OCI-LY7 (cell line): Measurements from ENCODE around the gene ZBTB26. TPM values are rescaled to one million over a fixed set of nuclear protein-coding genes. Genes with fewer than 3 reads are reported as not detected.

ENCODE experiments used
- Bru-seq: library from RNA; stranded (reverse); fragments of 400-500 nt; gene quantifications from one replicate; lab custom pipeline; 2021; lab: Mats Ljungman, UMichigan
- BruChase-seq, 2 experiments: library from RNA; stranded (reverse); fragments of 400-500 nt; gene quantifications; one replicate each; lab custom pipeline; 2021; lab: Mats Ljungman, UMichigan
- BruUV-seq: library from RNA; stranded (reverse); fragments of 400-500 nt; replicated peaks from 2 replicates; lab custom pipeline; 2021; lab: Mats Ljungman, UMichigan
- CTCF ChIA-PET: fragments of 300-600 bp; sonication (Branson Sonifier 250); formaldehyde crosslinking; loops from one replicate; lab custom pipeline; 2022; ENCODE audit warnings: antibody characterized with exemption; ENCODE audit not compliant: unreplicated experiment; lab: Charles Lee
- POLR2A ChIA-PET: fragments of 300-600 bp; sonication (Branson Sonifier 250); formaldehyde crosslinking; loops from one replicate; lab custom pipeline; 2022; ENCODE audit warnings: antibody characterized with exemption; lab: Charles Lee
- DNase-seq: peaks from one replicate; pipeline ENCODE4 v3.0.0-alpha.2; 2015; ENCODE audit warnings: low spot score
- H2AFZ ChIP-seq: fragments of 200-600 bp; sonication (generic), shearing (Covaris generic); 2 replicates; pipeline ENCODE4 v1.6.1; 2014; ENCODE audit warnings: mild to moderate bottlenecking, antibody characterized with exemption, low read length, moderate library complexity
- H3K27ac ChIP-seq: fragments of 200-600 bp; sonication (generic); 2 replicates; pipeline ENCODE4 v1.5.1; 2014; ENCODE audit warnings: mixed run types, low read depth, mild to moderate bottlenecking, moderate library complexity, low read length, inconsistent platforms; ENCODE audit not compliant: poor library complexity, severe bottlenecking
- H3K36me3 ChIP-seq: fragments of 200-600 bp; sonication (generic); 2 replicates; pipeline ENCODE4 v1.6.1; 2014; ENCODE audit warnings: mild to moderate bottlenecking, antibody characterized with exemption, low read length, moderate library complexity, mixed read lengths; ENCODE audit not compliant: insufficient read depth
- H3K4me1 ChIP-seq: fragments of 200-600 bp; sonication (generic); 2 replicates; pipeline ENCODE4 v1.5.1; 2014; ENCODE audit warnings: mild to moderate bottlenecking, low read length; ENCODE audit not compliant: insufficient read depth, poor library complexity, severe bottlenecking
- H3K4me2 ChIP-seq: fragments of 200-600 bp; sonication (generic); 2 replicates; pipeline ENCODE4 v1.6.1; 2014; ENCODE audit warnings: mild to moderate bottlenecking, low read length
- H3K4me3 ChIP-seq: fragments of 200-600 bp; sonication (generic); 2 replicates; pipeline ENCODE4 v1.5.1; 2014; ENCODE audit warnings: mild to moderate bottlenecking, low read depth, low read length; ENCODE audit not compliant: poor library complexity, severe bottlenecking
- H3K79me2 ChIP-seq: fragments of 200-600 bp; sonication (generic); 2 replicates; pipeline ENCODE4 v1.6.1; 2016; ENCODE audit warnings: low read depth, mild to moderate bottlenecking, low read length, moderate library complexity, mixed read lengths; ENCODE audit not compliant: insufficient read depth
- H3K9me2 ChIP-seq: fragments of 200-600 bp; sonication (generic); 2 replicates; pipeline ENCODE4 v1.6.1; 2016; ENCODE audit warnings: mild to moderate bottlenecking, low read length, mixed read lengths; ENCODE audit not compliant: insufficient read depth
- H3K9me3 ChIP-seq: fragments of 200-600 bp; sonication (generic); 2 replicates; pipeline ENCODE4 v1.6.1; 2014; ENCODE audit warnings: mild to moderate bottlenecking, mixed run types, low read length, mixed read lengths
- H4K20me1 ChIP-seq: fragments of 200-600 bp; sonication (generic); 2 replicates; pipeline ENCODE4 v1.6.1; 2014; ENCODE audit warnings: mild to moderate bottlenecking, antibody characterized with exemption, low read length, moderate library complexity, mixed read lengths; ENCODE audit not compliant: insufficient read depth
- CTCF ChIP-seq: fragments of 200-600 bp; sonication (generic); conservative IDR thresholded peaks from 2 replicates; pipeline ENCODE4 v1.5.1; 2014; ENCODE audit warnings: mild to moderate bottlenecking, antibody characterized with exemption, low read length, moderate library complexity, mixed read lengths
- EZH2phosphoT487 ChIP-seq: fragments of 200-600 bp; sonication (generic); IDR thresholded peaks from 2 replicates; pipeline ENCODE4 v1.6.1; 2018; ENCODE audit warnings: low read depth, borderline replicate concordance, mild to moderate bottlenecking, mixed run types, antibody characterized with exemption, low read length, moderate library complexity, mixed read lengths
- intact Hi-C: fragments of 100-400 bp; cut with micrococcal nuclease; formaldehyde crosslinking; loops from one replicate; pipeline ENCODE4 v1.10.0; 2022; ENCODE audit not compliant: unreplicated experiment
- long read RNA-seq: library from polyadenylated mRNA; stranded (forward); transcript quantifications from one replicate; pipeline ENCODE4 v2.0.0, GENCODE V29; 2022
- total RNA-seq, 2 experiments: library from RNA; depleted of rRNA in 1 of 2; stranded (reverse); fragments of >200 nt in 1 of 2; shearing (Covaris generic) in 1 of 2; gene quantifications; 2 replicates each; pipeline ENCODE4 v1.2.3, GENCODE V29; 2014 to 2022

Gene ZBTB26
- total RNA-seq (2014; rRNA removed; shearing (Covaris generic)), result 7.6 and 10.8 TPM in 2 replicates
- 14.2 and 15.6 TPM in 2 replicates for total RNA-seq (2022)
- percentile 80 among the genes with signal in this experiment for Bru-seq, nascent RNA
- BruChase-seq, experiment 1, labeled RNA remaining after a 6-hour chase, result percentile 70 among the genes with signal in this experiment
- BruChase-seq, experiment 2, labeled RNA remaining after a 2-hour chase, result percentile 88 among the genes with signal in this experiment
- long read RNA-seq, full-length matches to known transcripts, result 6 of 13 reads
- long read RNA-seq, partial matches to known transcripts, result 0 of 13 reads
- long read RNA-seq, other reads (novel, unspliced or antisense), result 7 of 13 reads

DNA sequence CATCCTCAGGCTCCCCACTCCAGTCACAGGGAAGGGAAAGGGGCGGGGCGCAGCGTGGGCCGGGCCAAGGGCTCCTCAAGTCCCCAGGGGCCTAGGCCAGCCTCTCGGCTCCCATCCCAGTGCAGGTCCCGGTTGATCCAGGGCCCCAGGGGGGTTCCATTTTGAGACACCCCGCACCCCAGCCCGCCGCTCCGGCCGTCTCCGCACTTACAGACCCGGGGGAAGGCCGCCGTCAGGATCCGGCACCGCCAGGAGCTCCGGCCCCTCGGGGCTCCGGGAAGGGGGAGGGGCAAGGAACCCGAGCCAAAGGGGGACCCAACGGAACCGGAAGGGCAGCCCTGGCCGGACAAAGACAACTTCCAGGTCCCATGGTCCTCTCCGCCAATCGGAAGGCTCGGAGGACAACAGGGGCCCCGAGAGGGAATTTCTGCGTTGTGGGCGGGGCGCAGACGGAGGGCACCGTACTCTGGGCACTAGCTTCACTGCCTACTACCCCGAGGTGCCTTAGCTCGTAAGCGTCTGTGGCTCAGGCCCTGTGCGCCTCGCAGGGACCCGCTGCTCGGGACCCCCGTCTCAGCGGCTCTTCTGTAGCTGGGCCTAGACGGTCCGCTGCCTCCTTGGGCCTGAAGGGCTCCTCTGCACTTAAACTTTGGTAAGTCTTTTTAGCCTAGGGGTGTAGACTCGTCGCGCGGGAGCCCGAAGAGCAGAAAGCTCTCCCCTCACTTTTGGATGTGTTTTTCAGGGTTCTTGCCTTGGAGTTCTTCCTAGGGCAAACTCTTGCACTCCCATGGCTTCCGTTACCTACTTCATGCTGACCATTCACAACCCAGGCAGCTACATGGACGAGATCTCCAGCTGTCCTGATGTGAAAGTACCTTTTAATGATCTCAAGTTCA, at the start of gene ZBTB26:
Gene ZBTB26, minus strand, starts transcription at position 287 of the 896 bp plus-strand sequence. CDS start 11,578 bp downstream, outside the sequence.
- peak; percentile 94 for DNase-seq
- H3K79me2 ChIP-seq, result peaks cover 52% of the 10 kb centered on the region
- H3K9me3 ChIP-seq, result no peaks in the 10 kb centered on the region
- CTCF ChIA-PET, result no interaction called here
- peak within 1 kb of the TSS; percentile 85 for H3K4me3 ChIP-seq
- TF ChIP-seq EZH2phosphoT487 (no peak), CTCF (no peak)
- POLR2A ChIA-PET, result interaction anchor here (1.1 to 4.2 kb wide), 7 partner anchors 7 to 28 kb away, joined by 3 to 50 read pairs (median 13); partner anchors contain the start of genes RABGAP1, RC3H2 and ZBTB6
- intact Hi-C loops, result loop anchor here (1.0 to 10.0 kb wide), 3 partner anchors 9 to 667 kb away; partner anchors contain the start of genes MRRF, RBM18 and ZBTB6
- H3K36me3 ChIP-seq, result peaks cover 8% of the 10 kb centered on the region
- peaks cover 19% of the 10 kb centered on the region for H3K4me1 ChIP-seq
- H3K27ac ChIP-seq, result peak within 1 kb of the TSS; percentile 70
- 0 out of 2 replicates have a peak, but pooled peaks cover 4% of the 10 kb centered on the region for H4K20me1 ChIP-seq
- H2AFZ ChIP-seq, result peak within 1 kb of the TSS; percentile 83
- H3K9me2 ChIP-seq, result no peaks in the 10 kb centered on the region
- no TSS peak for BruUV-seq
- H3K4me2 ChIP-seq, result peak within 1 kb of the TSS; percentile 78

- Histone ChIP-seq H3K9me2 (no peaks in the 10 kb centered on the region), H3K27ac (no peak overlapping the region), H3K9me3 (no peaks in the 10 kb centered on the region), H2AFZ (no peak overlapping the region), H3K36me3 (peaks cover 17% of the 10 kb centered on the region), H3K4me3 (no peak overlapping the region), H3K4me1 (no peaks in the 10 kb centered on the region), H3K4me2 (no peak overlapping the region), H4K20me1 (no peaks in the 10 kb centered on the region), H3K79me2 (peaks cover 6% of the 10 kb centered on the region; the same call in 1 of the 2 replicates)
- CTCF ChIA-PET, result no interaction called here
- no peak for DNase-seq
- intact Hi-C loops, result no loop called here
- TF ChIP-seq CTCF, result no peak
- no peak for TF ChIP-seq EZH2phosphoT487
- BruUV-seq, result no TSS peak
- POLR2A ChIA-PET, result interaction anchor here (0.9 kb wide), 1 partner anchor 17 kb away, joined by 3 read pairs; no protein-coding TSS in a partner anchor
These were observed 47.3 kb upstream of the ZBTB26 start for GRCh38 chr9:122978601-122979000.
